Myocyte (in vitro differentiated cells): ENCODE data around the gene RAB35. TPM values are rescaled to one million over a fixed set of nuclear protein-coding genes. Genes with fewer than 3 reads are reported as not detected.

Experiments
- DNase-seq: peaks from one replicate; pipeline ENCODE4 v3.0.0-alpha.2; 2012; ENCODE audit warnings: low read depth
- total RNA-seq: library from RNA; depleted of rRNA; stranded (reverse); fragments of >200 nt; gene quantifications from 2 replicates; pipeline ENCODE4 v1.2.3, GENCODE V29; 2014

The RAB35 gene
- total RNA-seq, 1 donor from 2014 or later: 20.8 TPM

GRCh38 chr12:120089105-120089504 is 27.4 kb downstream of the RAB35 start:
- DNase-seq: no peak

GRCh38 chr12:120086801-120087621 is 29.5 kb downstream of the RAB35 start:
- peak; percentile 99 for DNase-seq

DNA sequence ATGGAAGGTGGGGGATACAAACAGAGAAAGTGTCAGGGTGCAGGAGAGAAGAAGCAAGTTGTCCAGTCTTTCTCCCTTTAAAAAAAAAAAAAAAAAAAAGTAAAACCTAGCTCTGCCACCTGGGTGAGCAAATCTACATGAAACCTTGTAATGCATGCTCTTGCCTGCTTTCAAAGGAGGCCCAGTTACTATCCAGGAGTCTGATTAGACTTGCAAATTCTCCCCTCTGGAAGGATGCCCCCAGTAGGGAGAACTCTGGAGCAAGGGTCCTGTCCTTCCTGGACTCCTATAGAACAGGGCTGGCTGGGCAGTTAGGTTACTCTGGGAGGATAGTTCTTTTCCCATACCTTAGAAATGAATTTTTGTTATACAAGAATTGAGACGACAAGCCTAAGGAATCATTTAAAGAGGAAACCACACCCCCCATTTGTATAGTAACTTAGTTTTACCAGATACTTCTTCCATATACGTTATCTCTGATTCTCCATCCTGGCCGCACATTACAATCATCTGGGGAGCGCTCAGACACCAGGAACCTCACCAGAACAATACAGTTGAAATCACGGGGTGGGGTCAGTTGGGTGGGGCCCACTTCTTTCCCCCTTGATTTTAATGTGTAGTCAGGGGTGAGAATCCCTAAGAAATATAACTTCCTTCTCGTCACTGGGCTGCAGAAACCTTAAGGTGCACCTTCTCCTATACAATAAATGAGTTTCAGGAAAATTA is 30.5 kb downstream of the RAB35 start:
- no peak for DNase-seq

DNA sequence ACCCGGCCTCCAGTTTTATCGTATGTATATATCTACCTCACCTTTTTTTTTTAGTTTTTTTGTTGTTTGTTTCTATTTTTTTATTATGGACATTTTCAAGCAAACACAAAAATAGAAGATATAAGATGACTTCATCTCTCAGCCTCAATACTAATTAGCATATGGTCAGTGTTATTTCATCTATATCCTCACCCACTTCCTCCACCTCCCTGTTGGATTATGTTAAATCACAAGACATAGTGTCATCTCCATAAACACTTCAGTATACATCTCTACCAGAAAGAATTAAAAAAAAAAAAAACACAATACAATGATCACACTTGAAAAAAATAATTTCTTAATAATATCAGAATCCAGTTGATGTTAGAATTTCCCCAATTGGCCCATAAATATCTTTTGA is 34.9 kb downstream of the RAB35 start:
- DNase-seq: no peak

DNA sequence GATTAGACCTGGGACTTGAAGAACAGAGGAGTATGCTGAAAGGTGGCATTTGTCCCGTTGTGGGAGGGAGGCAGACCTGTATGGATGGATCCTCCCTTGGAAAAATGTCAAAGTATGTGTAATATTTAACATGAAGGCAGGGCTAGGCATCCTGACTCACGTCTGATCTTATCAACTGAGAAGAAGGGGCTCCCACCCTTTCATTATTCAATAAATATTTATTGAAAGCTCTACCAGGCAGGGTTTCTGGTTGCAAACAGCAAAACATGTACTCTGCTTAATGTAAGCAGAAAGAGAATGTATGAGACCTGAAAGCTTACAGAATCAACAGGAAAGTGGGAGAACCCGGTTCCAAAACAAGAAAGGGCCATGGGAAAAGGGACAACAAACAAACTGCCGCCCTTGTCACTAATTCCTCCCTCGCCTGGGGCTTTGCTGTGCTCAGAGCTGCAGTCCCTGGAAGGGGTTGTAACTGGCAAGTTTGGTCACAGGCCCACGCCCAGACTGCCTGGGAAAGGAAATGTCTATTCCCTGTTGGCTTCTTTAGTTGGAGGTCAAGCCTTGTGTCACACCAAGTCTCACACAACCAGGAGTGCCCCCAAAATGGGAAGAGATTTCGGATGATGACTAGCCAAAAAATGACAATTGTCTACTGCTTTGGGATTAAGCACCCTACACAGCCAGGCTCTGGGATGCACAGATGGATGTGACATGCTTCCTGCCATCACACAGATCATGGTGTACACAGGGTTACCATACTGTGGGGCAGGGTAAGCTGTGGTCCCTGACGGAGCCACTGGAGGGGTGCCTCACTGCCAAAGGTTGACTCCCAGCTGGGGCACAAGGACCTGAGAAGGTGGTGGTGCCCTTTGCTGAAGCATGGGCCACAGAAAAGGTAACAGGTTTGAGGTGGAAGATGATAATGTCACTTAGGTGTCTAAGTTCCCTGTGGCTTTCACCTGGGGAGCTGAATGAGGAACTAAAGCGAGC is 36.8 kb downstream of the RAB35 start:
- no peak for DNase-seq

- no peak for DNase-seq
Measured at GRCh38 chr12:120078868-120079267, 37.7 kb downstream of the RAB35 start.

DNA sequence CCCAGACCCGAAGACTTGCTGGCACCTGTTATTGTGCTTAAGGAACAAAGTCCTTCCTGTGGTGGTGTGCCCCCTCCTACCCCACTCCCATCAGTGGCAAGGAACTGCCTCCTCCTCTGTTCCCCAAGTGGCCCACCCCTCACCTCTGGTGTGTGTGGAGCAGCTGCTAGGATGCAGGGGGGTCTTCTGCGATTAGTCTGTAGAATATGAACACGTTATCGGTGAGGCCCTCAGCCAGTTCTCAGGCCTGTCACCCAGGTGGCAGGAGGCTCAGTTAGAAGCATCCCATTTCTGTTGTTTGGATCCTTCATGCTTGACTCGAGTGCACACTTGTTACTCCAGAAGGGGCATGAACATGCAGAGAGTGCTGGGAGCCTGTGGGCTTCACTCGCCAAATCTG is 39.3 kb downstream of the RAB35 start:
- no peak for DNase-seq

DNA sequence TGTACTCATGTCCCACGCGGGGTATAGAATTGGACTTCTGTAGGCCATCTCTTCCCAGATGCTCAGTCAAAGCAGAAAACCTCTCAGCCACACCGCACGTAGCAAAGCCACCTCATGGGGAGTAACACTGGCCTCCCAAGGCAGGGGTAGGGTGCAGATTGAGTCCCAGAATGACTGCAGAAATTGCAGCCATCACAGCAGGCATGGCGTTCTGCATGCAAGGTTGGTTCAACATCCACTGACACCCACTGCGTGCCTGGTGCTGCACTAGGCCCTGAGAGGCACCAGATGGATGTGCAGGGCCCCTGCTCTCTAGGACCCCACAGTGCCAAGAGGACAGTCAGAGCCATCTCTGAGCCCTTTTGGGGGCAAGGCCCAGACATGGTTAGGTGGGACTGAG is 39.9 kb downstream of the RAB35 start:
- DNase-seq: no peak

DNA sequence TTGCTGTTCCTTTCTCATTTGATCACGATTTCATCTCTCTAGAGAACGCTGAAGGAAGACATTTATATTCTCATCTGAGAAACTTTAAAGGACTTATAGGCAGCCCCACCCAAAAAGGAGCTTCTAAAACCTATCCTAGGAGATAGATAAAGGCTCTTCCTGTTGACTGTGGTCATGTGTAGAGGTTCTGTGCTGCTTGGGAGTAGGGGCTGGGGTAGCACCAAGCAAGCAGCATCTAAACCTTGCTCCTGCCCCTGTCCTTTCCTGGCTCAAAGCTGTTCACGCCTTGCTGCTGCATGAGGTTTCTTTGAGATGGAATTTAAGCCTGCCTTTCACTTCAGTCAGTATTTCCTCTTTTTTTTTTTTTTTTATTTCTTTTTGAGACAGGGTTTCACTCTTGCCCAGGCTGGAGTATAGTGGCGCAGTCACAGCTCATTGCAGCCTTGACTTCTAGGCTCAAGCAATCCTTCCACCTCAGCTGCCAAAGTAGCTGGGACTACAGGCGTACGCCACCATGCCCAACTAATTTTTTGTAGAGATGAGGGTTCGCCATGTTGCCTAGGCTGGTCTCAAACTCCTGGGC is 41.4 kb downstream of the RAB35 start:
- no peak for DNase-seq

DNA sequence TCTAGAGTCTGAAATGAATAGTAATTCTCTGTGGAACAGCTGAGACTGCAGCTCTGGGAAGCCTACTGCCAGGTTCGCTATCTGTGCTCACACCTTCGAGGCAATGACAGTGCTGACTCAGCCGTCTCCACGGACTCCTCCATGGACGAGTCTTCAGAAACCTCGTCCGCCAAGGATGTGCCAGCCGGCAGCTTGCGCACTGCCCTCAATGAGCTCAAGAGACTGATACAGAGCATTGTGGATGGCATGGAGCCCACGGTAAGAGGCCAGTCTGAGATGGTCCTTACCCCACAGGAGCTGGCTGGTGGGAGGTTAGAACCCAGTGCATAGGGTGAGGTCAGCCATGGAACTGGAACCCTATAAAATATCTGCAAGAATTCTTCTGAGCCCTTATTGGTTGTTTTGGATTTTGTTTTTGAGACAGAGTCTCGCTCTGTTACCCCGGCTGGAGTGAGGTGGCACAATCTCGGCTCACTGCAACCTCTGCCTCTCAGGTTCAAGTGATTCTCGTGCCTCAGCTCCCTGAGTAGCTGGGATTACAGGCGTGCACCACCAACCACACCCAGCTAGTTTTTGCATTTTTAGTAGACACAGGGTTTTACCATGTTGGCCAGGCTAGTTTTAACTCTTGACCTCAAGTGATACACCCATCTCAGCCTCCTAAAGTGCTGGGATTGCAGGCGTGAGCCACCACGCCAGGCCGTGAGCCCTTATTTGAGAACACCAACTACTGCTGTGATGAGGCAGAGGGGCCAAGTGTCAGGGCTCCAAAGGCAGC is 43.9 kb downstream of the RAB35 start:
- no peak for DNase-seq

DNA sequence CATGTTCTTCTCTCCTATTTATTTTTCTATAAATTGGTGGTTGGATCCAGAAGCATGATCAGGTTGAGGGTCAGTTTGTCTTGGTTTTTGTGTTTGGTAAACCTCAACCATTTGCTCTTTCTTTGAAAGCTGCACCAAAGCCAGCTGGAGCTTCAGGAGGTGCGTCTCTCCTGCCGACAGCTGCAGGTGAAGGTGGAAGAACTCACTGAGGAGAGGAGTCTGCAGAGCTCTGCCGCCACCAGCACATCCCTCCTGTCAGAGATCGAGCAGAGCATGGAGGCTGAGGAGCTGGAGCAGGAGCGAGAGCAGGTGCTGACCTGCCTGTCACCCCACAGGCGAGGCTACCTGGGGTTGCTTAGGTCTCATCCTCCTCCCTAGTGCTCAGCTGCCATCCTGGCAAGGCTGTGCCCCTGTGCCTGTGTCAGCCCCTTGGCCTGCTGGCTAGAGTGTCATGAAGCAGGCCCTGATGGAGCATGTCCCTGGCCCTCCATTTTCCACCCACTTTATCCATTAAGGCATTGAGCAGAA is 45.0 kb downstream of the RAB35 start:
- DNase-seq: no peak

DNA sequence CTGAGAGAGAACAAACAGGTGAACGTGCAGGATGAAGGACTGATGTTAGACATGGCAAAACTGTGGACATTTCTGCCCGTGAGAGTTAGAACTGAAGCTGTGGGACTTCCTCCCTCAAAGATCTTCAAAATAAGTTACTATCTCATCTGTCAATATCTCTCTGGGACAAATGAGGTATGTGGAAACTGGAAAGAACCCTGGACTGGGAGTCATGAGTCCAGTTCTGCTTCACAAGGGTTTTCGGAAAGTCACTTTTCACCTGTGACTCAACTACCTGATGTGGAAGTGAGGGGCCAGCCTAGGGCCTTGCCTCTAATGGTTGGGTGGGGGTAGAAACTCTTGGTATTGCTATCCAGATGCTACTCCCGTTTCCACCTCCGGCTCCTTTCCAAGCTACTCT is 47.3 kb downstream of the RAB35 start:
- no peak for DNase-seq

GRCh38 chr12:120067901-120068300 is 48.7 kb downstream of the RAB35 start:
- DNase-seq: no peak

DNA sequence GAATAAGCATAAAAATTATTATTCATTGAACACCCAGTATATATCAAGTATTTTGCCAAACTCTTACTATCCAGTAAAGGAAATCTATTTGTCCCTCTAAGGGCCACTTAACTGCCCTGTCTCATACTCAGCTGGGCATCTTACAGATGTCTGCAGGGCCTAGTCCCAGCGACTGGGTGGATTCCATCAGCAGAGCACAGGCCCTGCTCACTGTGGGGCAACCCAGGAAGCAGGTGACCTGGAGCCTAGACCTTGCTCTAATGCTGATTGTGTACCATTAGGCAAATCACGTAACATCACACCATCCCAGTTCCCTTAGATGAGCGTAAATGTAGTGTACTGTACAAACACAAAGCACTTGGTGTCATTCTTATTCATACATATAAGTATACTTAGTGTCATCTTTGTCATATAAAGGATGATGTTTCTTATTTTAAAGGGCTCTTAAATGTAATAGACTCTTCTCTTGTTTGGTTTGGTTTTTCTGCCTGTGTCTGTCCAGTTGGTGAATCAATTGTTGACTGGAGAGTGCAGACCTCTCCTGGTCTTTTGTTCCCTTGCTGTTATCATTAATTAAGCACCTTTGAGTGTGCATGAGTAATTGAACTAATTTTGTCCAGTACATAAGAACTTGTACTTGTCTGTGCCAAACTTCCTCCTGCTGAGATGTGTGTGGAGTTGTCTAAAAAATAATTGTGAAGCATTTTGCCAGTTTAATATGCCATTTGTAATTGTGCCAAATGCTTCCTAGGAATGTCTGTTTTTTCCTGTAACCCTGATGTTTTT is 49.3 kb downstream of the RAB35 start:
- DNase-seq: no peak

- DNase-seq: no peak
Measured at GRCh38 chr12:120066341-120066740, 50.2 kb downstream of the RAB35 start.

- no peak for DNase-seq
Measured at GRCh38 chr12:120065472-120065871, 51.1 kb downstream of the RAB35 start.

DNA sequence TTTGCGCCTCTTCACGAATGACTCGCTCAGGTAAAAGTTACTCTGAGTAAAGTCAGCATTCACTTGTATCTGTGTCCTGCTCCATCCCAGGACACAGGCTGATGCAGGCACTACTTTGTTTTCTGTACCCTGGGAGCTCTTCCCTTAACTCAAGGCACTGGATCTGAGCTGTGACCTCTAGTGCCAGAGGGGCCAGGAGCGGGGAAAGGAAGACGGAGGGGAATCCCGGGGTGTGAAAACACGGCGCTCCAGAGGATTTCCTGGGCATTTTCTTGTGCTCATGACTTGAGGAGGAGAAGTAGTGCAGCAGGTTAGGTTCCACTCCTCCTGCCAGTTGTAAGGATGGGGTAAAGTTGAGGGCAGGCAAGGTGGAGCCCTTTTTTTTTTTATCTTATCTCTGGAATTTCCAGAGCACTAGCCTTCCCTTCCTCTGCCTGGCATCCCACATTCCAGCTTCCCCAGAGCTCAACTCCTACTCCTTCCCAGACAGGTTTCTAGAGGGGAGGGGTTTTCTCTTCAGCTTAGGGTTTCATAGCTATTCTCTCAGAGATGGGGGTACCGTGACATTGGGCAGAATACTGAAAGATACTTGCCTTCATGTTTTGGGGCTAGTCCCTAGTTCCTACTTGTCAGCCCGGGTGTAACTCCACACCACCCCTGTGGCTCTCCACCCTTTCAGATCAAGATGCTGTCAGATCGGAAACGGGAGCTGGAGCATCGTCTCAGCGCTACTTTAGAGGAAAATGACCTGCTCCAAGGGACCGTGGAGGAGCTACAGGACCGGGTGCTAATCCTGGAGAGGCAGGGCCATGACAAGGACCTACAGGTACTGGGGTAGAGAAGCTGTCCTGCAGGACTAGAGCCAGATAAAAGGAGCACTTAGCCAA is 52.3 kb downstream of the RAB35 start:
- no peak for DNase-seq

GRCh38 chr12:120062976-120063579 is 53.5 kb downstream of the RAB35 start:
- no peak for DNase-seq
